ENCODE results near the gene AGAP1.

AGAP1 gene

GRCh38 chr2:235922839-235923238 lies 429.0 kb downstream of the AGAP1 start:
- TF ChIP-seq CTCF (conservative IDR thresholded peaks at IDR 0.05; ENCODE audit: low read depth, low read length): no peak
- no peak for DNase-seq (ENCODE audit: low read depth)
- no peak overlapping the region for H3K4me3 ChIP-seq (ENCODE audit: low read depth, low read length)

DNA sequence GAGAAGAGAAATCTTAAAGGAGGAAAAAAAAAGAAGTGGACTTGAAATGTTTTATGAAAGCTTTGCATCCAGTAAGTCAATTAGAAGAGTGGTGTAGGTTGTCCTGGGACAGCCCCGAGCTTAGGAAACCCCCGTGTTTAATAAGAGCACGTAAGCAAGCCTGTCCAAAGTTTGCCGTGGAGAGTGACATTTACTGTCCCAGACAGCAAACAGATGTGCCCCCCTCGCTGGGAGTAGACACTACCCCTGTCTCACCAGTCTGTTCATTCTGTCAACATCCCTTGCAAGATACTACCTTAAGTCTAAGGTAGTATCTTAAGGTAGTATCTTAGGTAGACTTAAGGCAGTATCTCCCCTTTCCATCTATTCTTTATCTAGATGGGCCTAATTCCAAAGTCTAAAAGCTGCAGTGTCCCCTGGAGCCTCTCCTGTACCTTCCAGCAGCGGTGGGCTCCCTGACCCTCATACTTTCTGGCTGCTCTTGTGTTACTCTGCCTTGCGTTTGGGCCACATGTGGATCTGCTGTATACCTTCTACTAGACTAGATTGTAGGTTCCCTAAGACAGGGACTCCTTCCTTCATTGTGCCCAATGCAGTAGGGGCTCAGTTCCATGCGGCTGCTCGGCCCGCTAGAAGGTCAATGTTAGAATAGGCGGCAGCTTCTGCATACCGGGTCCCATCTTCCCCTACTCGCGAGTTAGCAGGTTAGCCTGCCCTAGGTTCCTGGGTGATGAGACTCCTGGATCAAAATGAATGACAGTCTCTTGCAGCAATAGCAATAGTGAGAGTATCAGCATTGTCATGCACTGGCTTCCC lies 430.2 kb downstream of the AGAP1 start:
- DNase-seq (ENCODE audit: low read depth): no peak
- H3K4me3 ChIP-seq (ENCODE audit: low read depth, low read length): no peak overlapping the region
- TF ChIP-seq CTCF (conservative IDR thresholded peaks at IDR 0.05; ENCODE audit: low read depth, low read length): no peak

GRCh38 chr2:235924675-235925063 lies 430.8 kb downstream of the AGAP1 start:
- no peak for DNase-seq (ENCODE audit: low read depth)
- no peak for TF ChIP-seq CTCF (conservative IDR thresholded peaks at IDR 0.05; ENCODE audit: low read depth, low read length)

DNA sequence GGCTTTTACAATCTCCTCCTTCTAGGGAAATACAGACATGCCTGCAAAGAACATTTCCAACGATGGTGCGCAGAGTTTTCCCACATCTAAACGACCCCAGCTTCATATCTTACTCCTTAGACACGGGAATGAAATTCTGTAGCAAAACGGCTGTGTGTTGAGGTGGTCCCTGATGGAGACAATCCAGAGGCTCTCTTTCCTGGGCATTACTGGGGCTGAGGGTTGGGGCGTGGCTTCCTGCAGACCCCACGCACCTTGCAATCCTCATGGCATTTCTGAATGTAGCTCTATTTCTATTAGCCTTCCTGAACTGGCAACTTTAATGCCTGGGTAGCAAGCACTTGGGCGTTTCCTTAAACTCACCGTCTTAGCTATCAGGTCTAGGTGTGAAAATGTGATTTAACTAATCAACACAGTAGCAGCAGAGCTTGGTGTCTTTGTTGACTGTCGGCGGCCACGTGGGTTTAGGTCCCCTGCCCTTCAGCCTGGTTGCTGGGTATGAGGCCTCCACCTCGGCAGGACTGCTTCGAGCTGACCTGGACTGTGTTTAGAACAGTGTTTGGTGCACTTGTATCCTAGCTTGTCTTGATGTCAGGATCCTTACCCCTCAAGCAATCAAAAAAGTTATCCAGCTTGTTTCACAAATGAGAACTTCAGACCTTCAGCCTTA lies 431.5 kb downstream of the AGAP1 start:
- H3K4me3 ChIP-seq (ENCODE audit: low read depth, low read length): no peak overlapping the region
- no peak for DNase-seq (ENCODE audit: low read depth)
- no peak for TF ChIP-seq CTCF (conservative IDR thresholded peaks at IDR 0.05; ENCODE audit: low read depth, low read length)

More at GRCh38 chr2:235924675-235925063, 430.8 kb downstream of the AGAP1 start:
- H3K4me3 ChIP-seq (ENCODE audit: low read depth, low read length): no peak overlapping the region

DNA sequence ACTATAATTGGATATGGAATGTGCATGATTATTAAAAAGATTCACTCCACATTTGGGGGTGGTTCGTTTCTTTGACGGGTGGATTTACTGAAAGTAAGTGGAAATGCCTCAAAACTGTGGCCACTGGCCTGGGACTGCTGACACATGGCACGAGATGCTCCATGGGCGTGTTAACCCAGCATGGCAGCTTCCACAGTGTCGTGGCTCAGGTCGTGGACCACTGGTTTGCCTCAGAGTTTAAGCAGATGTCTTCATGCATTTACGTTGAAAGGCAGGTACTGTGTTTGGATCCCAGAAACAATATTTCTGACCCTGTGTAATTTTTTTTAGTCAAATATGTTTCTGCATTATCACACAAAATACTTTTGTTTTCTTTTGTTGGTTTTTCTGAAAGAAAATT lies 432.4 kb downstream of the AGAP1 start:
- no peak overlapping the region for H3K4me3 ChIP-seq (ENCODE audit: low read depth, low read length)
- no peak for DNase-seq (ENCODE audit: low read depth)
- TF ChIP-seq CTCF (conservative IDR thresholded peaks at IDR 0.05; ENCODE audit: low read depth, low read length): no peak

GRCh38 chr2:235928751-235929370 lies 435.0 kb downstream of the AGAP1 start:
- TF ChIP-seq CTCF (conservative IDR thresholded peaks at IDR 0.05; ENCODE audit: low read depth, low read length): no peak
- no peak overlapping the region for H3K4me3 ChIP-seq (ENCODE audit: low read depth, low read length)
- no peak for DNase-seq (ENCODE audit: low read depth)
